HG02571 (cell line): Measurements from ENCODE around the gene HOXB7.

Source experiments
- ATAC-seq: cut with Tn5 transposase; IDR thresholded peaks from one replicate; pipeline ENCODE4 v1.9.1; 2021; ENCODE audit warnings: mild to moderate bottlenecking, moderate library complexity; ENCODE audit not compliant: unreplicated experiment

HOXB7 gene

DNA sequence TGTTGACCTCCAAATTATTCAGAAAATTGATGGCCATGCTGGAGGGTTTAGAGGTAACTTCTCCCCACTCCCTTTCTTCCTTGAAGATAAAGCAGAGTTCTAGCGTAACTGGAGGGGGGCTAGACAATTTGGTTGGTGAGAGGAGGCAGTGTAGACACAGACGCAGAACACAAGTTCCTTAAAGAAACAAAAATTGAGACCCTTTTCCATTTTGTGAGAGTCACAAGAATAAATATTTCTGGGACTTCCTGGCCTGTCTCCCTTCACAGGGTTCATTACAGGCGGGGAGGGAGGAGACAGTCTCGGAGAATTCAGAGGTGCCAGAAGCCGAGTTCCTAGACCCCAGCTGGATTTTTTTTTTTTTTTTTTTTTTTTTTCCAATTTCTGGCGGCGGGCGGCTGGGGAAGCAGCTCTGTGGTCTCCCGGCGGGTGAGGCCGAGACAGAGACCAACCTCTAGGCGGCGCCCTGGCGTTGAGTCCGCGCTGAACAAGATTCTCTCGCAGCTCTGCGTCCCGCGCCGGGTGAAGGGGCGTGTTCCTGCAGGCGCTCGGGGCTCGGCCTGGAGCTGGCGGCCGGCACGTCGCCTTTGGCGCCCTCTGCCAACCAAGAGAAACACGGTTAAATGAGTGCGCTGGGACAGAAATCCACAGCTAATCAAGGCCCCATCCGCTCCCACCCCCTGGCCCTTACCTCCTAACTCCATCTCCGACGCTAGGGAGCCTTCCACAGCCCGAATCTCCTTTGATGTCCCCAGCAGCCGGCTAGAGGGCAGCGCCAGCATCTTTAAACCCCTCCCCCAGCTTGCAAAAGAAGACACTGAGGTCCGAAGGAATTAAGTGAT lies 25.6 kb upstream of the HOXB7 start:
- no peak for ATAC-seq

- ATAC-seq = no peak
These were observed 23.8 kb upstream of the HOXB7 start for GRCh38 chr17:48634493-48635208.

GRCh38 chr17:48633266-48633677 lies 22.5 kb upstream of the HOXB7 start:
- ATAC-seq = no peak

GRCh38 chr17:48632579-48633265 lies 21.9 kb upstream of the HOXB7 start:
- ATAC-seq = no peak

DNA sequence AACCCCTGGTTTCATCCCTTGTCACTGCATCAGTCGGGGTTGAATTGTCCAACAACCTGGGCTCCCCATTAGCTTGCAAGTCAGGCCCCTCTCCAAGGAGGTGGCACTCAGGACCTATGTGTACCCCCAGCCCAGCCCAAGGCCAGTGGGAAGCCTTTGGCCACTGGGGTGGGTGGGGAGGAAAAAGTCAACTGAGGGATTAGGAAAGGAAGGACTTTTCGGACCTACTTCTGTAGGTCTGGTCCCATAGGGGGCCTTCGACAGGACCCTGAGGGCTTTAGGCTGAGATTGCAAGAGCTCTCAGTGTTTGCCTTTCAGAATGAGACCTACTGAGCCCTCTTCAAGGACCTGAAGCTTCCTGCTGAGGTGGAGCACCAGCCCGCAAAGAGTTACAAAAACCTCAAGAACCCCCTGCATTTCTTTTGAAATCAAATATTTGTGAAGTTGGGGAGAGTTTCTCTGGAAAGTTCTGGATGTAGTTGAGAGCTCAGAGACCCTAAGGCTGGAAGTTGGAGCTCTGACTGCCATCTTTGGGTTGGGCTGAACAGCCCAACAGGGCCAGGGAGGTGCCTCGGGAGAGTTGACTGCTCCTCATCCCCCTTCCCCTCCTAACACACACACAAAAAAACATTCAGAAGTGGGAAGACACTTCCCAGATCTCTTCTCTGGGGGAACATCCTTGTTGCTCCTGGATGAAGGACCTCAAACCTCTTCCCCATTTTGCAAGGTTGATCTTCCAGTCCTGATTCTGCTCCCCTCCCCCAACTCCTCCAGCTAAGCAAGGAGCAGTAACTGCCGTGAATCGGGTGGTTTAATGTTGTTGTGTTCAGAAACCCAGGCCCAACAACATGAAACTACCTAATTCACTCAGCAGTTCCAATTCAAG lies 21.1 kb upstream of the HOXB7 start:
- ATAC-seq = no peak

DNA sequence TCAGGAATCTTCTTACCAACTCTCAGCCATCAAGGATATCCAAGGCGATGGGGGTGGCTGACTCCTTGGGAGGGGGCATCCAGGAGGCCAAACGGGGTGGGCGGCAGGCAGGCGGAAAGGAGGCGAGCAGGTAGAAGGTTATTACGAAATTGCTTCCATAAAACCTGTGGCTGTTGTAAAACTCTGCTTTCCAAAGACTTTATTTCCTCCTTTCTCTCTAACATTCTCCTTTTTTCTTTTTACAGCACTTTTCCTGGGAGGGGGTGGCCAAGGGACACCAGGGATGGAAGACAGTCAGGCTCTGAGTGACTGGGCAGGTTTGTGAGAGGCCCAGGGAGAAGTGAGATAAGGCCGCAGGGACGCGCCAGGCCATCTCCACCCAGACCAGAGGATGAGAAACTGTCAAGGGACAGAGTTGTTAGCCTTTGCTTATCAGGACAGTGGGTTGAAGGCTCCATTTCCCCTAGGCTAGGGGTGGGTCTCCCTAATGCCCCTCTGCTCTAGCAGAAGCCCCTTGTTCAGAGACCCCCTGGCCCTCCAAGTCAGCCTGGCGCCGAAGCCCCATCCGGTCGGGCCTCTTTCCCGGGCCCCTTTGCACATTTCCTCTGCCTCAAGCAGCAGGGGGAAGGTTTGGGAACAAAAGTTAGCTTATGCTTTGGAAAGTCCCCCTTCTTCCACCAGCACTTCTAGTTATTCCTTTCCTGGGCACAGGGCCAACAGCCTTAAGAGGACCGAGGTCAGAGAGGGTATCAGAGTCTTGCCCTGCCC lies 20.3 kb upstream of the HOXB7 start:
- no peak for ATAC-seq

GRCh38 chr17:48630009-48630924 lies 19.4 kb upstream of the HOXB7 start:
- ATAC-seq = no peak

DNA sequence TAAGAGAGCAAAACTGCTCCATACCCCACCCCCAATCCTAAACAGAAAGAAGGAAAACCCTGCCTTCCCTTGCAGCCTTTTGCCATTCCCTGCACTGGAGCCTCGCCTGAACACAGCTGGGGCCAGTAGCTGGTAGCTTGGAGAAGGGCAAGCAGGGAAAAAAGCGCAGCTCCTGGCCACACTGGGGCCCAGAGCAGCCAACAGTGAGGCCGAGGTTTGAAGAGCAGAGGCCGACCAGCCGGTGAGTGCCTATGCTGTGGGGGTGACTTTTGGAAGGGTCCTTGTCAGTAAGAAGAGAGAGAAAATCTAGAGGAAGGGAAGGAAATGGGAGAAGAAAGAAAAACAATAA lies 18.6 kb upstream of the HOXB7 start:
- no peak for ATAC-seq

DNA sequence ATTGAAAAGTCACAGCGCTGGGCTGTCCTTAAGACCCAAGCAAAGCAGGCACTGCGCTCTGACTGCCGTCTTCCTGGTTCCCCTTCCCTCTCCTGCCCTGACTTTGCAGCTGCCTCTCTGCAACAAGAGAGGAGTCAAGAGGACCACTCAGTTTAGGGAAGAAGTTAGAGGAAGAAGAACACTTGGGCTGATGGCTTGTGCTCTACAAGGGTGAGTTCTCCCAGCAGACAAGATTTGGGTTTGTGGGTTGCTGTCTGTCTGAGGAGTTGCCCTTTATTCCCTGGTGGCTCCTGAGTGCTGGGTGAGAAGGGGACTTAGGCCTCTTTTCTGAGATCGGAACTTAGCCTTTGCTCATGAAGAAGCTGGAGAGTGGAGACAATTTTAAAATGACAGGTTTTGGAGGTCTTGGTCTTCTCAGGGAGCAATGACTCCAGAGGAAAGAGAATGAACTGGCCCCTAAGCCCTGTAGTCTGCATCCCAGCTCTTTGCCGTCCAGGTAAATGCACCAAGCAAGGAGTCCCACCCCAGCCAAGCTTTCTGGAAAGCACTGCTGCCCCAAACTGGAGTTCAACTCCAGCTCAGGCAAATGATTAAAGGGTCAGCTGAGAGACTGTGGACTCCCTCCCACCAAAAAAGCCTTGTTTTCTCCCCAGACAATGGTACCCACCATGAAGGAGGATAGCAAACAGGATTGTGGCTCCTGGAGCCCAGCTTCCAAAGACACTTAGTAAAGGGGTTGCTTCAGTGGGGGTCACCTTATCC lies 18.0 kb upstream of the HOXB7 start:
- no peak for ATAC-seq

DNA sequence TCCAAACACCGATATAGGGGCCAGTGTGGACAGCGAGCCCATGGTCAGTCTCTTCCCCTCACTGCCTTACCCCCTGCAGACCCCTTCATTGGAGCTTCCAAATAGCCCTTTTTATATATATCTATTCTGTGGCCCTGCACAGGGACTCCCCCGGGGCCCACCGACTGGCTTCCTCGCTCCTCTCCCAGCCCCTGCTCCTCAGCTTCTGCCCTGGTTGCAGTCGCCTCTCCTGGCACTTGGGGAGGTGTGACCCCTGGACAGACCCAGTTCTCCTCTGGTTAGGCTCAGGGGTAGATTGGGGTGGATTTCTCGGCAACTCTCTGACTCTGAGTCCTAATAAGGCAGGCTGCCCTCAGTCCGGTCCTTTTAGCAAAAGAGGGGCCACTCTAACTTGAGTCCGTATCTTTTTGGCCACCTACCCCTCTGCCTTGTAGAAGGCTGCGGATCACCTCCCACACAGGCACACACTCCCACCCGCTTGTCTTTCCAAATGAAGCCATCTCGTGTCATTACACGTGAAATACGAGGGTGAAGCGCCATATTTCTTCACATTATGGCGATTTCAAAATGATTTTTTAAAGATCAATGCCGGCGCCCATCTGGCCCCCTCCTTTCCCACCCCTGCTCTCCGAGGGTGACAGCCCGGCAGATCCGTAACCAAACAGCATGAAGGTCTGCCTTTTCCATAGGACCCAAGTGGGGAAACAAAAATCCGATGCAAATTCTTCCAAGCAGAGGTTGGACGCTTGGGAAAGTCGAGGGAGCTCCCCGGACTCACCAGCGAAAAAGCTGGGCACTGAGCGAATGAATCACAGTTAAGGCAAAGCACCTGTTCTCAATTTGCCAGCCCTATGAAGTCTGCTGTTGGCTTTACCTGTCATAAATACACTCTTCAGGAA lies 17.1 kb upstream of the HOXB7 start:
- no peak for ATAC-seq

- no peak for ATAC-seq
These were observed 16.3 kb upstream of the HOXB7 start for GRCh38 chr17:48627118-48627597.

GRCh38 chr17:48626245-48627117 lies 15.7 kb upstream of the HOXB7 start, which contains the start of gene HOXB9:
Gene HOXB9, minus strand, starts transcription at chr17:48626358. Its CDS starts 89 bp downstream, at chr17:48626269.
- ATAC-seq = no peak

- no peak for ATAC-seq
These were observed 14.9 kb upstream of the HOXB7 start for GRCh38 chr17:48625495-48626244.

GRCh38 chr17:48624544-48625494 lies 14.0 kb upstream of the HOXB7 start:
- ATAC-seq = no peak
